Stimulated activated CD4-positive, alpha-beta T cell treated with anti-CD3 and anti-CD28 coated beads, Interleukin-1b, Interleukin-23, amount 100 ng/mL, for 24 hours (primary cell): ENCODE measurements around the gene MYOD1.

ENCODE experiments used
- DNase-seq, 4 experiments: peaks; one replicate each; pipeline ENCODE4 v3.0.0-alpha.2; 2020; ENCODE audit warnings: low read depth in 4 of 4, low spot score in 1 of 4

MYOD1 gene

DNA sequence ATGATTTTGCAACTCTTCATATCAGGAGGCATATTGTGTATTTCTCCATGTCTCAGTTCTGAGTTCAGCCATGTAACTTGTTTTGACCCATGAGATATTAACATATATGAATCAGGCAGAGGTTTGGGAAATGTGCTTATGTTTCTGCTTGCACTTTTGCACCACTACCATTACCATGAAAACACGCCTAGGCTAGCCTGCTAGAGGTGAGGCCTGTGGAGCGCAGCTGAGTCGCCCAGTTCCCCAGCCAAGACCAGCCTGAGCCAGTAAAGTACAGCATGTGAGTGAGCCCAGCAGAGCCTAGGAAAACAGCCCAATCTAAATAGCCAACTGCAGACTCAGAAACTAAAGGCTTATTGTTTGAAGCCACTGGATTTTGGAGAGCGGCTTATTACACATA is 18.4 kb upstream of the MYOD1 start:
- DNase-seq, result no peak

DNA sequence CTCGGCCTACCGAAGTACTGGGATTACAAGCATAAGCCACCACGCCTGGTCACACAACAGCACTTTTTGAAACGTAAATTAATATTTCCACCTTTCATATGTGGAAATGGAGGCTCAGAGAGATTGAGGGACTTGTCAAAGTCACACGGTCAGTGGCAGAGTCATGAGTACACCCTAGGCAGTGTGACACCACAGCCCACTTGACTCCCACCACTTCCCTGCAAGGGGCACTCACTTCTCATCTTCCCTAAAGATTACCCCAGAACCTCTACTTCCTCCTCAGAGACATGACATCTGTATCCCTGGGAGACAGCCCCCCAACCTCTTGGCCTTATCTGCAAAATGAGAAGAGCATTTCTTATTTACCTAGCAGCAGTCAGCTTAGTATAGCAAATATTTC is 16.5 kb upstream of the MYOD1 start:
- no peak for DNase-seq

DNA sequence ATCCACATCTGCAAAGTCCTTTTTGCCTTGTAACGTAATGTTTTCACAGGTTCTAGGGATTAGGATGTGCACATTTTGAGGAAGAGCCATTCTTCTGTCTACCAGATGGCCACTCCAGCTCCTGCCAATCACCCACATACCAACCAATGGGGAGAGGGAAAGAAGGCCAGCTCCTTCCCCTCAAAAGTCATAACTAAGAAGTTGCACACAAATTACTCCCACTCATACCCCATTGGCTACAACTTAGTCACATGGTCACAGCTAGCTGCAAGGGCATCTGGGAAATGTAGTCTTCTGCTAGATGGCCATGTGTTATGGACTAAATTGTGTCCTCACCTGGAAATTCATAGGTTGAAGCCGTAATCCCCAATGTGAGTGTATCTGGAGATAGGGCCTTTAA is 15.4 kb upstream of the MYOD1 start:
- no peak for DNase-seq

DNA sequence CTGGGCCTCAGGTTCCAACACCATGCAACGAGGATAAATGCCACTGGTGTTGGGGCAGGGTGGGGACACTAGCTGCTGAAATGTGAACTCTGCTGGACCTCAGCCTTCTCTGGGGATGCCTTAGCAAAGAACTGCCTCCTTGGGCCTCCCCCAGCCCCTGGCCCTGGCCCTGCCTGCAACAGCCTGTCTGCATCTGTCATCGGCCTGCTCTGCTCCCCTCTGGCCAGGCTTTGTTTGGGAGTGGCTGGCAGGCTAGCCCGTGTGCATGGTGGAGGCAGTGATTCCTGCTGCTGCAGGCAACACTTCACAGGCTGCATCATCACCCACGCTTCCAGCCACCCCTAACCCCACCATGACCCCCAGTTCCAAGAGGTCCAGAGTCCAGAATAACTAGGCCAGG is 11.5 kb upstream of the MYOD1 start:
- DNase-seq, result no peak

DNA sequence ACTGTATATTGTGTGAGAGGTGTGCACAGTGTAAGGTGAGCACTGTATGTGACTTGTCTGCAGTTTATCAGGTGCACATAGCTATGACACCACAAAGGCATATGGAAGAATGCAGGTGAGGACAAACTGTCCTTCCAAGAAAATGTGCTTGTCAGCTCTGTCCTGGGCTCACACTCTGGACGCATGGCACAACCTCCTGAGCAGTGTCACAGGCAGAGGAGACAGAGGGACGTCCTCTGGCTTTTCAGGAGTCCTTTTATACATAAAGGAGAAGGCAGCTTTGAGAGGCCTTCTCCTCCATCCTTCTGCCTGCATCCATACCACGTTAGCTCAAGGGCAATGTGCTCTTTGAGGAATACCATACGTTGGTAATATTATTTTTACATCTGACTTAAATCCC is 7.5 kb upstream of the MYOD1 start:
- DNase-seq, result no peak

DNA sequence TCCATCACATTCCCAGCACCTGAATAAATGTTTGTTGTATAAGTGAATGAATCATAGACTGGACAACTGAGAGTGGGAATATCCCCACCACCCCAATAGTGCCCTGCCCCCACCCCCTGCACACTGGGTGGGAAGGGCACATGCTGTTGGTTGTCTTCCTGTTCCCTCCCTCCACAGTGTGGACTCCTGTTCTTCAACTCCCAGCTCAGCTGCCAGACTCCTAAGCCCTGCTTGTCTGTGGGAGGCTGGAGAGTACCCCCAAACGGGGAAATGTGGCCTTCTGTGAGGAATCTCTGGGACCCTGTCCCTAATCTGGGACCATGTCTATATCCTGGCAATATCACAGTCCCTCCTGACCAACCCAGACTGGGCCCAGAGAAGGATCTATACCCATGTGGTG is 5.5 kb upstream of the MYOD1 start:
- DNase-seq, result no peak

DNA sequence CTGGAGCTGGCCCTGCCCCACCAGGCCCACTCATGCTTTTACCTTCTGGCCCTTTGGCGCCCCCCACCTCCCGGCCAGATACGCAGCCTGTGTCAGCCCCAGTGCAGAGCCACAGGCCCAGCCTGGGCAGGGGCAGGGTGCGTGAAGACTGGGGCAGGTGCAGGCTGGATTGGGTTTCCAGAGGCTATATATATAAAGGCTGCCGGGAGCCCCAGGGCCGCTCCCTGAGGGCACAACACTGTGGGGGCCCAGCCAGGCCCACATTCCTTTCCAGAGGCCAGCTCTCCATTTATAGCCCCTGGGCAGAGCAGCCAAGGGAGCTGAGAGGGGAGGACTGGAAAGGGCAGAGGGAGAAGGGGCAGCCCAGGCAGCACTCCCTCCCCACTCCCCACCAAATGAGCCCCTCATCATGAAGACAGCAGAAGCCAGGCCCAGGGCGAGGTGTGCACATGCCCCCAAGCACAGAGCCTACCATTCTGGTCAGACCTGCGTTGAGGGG is 5.0 kb upstream of the MYOD1 start:
- DNase-seq, result no peak

DNA sequence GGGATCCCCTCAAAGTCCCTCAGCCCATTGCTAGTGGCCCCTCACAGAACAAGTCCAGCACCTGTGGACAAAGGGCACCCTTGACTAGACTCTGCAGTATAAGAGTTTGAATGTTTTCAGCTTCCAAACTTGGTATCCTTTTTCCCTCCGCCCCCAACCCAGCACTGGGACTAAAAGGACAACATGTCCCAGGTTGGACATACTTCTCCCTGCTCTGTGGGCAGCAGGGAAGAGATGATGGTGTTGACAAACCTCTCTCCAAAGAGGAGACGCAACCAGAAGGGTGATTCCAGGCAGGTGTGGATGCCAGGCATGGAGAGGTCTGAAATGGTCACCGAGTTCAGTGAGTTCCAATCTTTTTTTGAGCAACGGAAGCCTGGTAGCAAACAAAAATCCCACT is 4.5 kb upstream of the MYOD1 start:
- DNase-seq, result no peak

DNA sequence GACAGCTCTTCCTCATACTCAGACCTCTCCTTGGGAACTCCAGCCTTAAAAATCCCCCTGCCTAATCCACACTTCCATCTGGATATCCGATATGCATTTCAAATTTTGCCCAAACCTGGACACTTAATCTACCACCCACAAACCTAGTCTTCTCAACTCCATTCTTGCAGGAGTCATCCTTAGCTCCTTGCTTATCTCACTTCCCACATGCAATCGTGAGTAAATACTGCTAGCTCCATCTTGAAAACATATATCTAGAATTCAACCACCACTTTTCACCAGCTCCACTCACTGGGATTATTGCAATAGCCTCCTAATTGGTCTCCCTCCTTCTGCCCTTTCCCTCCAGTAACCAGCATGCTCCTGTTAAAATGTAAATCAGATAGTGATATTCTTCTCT is 2.6 kb upstream of the MYOD1 start:
- no peak for DNase-seq

DNA sequence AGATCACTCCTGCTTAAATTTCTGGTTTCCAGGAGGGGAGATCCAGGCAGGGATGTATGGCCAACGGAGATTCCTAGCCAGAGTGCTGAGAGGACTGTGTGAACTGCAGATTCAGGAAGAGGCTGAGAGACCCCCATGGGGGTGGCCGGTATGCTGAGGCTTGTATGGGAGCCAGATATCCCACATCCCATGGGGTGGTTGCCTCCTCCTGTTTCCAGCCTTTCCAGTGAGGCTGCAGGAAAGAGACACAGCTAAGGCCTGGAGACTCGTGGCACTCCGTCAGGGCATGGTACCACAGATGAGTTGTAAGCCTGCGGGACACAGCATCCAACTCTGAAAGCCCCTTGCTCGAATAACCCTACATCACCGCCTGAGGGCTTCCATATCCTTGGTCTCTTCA is 1.4 kb upstream of the MYOD1 start:
- no peak for DNase-seq

DNA sequence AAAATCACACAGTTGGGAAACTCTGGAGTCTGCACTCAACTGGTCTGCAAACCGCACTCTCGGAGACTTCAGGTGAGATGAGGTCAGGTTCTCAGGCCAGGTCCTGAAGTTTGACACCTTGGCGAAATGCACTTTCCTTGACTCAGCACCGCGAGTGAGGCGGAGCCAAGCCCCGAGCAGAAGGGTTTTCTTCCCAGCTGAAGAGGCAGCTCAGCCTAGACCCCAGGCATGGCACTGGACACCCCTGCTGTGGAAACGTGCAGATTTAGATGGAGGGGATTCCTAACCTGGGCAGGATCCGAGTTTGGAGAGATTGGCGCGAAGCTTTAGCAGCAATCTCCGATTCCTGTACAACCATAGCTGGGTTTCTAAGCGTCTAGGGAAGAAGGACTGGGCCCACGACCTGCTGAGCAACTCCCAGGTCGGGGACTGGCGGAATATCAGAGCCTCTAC is 835 bp upstream of the MYOD1 start:
- no peak for DNase-seq

DNA sequence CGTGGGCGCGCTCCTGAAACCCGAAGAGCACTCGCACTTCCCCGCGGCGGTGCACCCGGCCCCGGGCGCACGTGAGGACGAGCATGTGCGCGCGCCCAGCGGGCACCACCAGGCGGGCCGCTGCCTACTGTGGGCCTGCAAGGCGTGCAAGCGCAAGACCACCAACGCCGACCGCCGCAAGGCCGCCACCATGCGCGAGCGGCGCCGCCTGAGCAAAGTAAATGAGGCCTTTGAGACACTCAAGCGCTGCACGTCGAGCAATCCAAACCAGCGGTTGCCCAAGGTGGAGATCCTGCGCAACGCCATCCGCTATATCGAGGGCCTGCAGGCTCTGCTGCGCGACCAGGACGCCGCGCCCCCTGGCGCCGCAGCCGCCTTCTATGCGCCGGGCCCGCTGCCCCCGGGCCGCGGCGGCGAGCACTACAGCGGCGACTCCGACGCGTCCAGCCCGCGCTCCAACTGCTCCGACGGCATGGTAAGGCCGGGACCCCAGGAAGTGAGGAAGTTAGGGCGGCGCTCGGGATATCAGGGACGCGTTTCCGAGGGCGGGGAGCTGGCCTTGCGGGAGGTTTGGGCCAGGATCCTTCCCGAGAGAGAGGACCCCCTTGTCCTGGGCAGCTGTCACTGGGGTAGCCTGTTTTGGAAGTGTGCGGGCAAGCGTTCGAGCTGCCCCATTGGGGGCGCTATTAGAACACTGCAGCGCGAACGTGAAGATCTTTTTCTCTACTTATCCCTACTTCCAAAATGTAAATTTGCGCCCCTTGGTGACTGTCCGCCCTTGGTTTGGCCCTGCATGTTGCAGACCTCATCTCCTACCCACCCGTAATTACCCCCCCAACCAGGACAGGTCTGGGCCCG is 796 bp downstream of the MYOD1 start:
- no peak for DNase-seq

DNA sequence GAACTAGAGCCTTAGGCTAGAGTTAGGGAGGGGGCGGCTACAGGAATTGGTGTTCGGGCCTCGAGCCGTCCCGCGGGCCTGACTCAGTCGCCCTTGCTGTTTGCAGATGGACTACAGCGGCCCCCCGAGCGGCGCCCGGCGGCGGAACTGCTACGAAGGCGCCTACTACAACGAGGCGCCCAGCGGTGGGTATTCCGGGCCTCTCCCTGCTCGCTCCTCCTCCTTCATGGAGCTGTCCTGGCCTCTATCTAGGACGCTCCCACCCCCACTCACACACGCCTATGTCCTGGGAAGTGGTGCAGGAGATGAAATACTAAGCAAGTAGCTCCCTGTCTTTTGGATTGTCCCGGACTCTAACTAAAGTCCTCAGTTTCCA is 1.4 kb downstream of the MYOD1 start:
- no peak for DNase-seq

DNA sequence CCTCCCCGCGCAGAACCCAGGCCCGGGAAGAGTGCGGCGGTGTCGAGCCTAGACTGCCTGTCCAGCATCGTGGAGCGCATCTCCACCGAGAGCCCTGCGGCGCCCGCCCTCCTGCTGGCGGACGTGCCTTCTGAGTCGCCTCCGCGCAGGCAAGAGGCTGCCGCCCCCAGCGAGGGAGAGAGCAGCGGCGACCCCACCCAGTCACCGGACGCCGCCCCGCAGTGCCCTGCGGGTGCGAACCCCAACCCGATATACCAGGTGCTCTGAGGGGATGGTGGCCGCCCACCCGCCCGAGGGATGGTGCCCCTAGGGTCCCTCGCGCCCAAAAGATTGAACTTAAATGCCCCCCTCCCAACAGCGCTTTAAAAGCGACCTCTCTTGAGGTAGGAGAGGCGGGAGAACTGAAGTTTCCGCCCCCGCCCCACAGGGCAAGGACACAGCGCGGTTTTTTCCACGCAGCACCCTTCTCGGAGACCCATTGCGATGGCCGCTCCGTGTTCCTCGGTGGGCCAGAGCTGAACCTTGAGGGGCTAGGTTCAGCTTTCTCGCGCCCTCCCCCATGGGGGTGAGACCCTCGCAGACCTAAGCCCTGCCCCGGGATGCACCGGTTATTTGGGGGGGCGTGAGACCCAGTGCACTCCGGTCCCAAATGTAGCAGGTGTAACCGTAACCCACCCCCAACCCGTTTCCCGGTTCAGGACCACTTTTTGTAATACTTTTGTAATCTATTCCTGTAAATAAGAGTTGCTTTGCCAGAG is 2.0 kb downstream of the MYOD1 start:
- no peak for DNase-seq

DNA sequence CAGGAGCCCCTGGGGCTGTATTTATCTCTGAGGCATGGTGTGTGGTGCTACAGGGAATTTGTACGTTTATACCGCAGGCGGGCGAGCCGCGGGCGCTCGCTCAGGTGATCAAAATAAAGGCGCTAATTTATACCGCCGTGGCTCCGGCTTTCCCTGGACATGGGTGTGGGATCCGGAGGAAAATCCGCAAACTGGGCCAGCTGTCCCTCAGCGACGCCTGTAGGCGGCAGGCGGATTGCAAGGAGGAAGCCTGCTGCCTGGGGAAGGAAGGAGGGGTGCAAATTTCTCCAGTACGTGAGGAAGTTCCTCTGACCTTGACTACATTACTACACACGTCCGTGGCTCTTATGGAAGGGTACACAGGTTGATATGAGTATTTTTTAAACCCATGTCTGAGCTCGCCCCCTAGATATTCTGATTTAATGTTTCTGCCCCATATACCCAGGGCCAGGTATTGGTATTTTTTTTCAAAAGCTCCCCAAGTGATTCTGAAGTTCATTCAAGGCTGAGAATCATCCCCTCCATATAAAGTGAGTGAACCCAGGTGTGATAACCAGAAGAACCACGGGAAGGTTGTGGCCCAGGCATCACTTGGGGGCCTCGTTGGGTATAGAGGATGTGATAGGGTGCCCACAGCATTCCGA is 2.8 kb downstream of the MYOD1 start:
- DNase-seq, result no peak

DNA sequence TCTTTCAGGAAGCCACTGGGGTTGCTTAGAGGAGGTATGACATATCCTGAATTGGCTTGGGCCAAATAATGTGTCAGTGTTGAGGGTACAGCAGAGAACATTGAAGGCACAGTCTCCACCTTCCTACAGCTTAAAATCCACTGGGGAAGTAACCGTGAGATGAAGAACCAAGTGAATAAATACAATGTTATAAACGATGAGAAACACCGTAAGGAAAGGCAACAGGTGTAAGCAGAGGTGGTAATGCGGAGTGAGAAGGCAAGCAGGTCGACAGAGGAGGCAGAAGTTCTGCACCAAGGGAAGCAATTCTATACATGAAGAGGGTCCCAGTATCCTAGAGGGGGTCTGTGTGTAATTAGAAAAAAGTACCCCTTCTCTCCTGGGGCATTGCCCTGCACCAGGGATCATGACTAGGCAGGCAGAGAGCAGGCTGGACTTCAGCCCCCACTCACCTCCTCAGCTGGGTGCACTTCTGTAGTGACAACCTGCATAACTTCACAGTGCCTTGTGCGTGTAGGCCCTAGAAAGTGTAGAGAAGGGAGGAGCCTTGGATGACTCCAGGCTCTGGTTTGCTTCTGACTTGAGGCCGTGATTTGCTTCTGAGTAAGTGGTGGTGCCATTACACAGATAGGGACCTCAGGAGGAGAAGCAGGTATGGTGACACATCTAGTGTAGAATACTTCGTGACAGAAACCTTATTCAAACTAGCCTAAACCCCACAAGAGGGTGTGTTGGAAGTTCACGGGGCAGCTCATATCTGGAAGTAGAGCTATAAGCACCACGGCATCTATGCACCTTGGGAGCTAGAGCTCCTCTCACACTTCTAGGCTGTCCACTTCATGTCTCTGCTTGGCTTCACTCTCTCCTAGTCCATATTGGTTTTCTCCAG is 4.9 kb downstream of the MYOD1 start:
- DNase-seq, result no peak

DNA sequence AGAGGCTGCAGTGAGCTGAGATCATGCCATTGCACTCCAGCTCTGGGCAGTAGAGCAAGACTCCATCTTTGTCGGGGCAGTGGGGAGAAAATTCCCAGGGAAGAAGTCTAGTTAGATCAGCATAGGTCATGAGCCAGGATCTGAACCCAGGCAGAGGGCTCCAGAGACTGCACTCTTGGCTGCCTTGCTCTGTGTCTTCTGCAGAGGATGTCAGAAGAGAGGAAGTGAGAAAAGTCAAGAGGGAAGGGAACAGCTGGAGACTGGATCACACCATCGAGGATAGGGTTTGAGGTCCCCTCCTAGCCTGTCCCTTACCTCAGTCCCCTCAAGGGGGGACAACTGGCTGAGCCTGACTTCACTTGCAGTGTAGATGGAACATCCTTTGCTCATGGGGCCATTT is 5.8 kb downstream of the MYOD1 start:
- no peak for DNase-seq

DNA sequence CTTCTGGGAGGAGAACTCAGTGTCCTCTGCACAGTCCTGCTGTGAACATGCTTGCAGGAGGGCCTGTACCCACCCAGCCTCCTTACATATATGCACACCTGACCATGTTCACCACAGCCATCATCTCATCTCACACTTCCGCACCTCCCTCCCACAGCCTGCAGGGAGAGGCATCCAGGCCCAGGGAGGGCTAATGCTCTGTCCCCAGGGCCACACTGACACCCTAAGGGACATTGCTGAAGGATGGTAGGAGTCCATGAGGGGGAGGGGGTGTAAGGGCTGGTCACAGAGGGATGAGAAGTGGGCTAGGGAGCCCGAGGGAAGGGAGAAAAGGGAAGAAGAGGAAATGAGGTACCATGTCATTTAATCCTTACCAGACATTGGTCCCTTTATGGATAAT is 10.8 kb downstream of the MYOD1 start:
- no peak for DNase-seq

DNA sequence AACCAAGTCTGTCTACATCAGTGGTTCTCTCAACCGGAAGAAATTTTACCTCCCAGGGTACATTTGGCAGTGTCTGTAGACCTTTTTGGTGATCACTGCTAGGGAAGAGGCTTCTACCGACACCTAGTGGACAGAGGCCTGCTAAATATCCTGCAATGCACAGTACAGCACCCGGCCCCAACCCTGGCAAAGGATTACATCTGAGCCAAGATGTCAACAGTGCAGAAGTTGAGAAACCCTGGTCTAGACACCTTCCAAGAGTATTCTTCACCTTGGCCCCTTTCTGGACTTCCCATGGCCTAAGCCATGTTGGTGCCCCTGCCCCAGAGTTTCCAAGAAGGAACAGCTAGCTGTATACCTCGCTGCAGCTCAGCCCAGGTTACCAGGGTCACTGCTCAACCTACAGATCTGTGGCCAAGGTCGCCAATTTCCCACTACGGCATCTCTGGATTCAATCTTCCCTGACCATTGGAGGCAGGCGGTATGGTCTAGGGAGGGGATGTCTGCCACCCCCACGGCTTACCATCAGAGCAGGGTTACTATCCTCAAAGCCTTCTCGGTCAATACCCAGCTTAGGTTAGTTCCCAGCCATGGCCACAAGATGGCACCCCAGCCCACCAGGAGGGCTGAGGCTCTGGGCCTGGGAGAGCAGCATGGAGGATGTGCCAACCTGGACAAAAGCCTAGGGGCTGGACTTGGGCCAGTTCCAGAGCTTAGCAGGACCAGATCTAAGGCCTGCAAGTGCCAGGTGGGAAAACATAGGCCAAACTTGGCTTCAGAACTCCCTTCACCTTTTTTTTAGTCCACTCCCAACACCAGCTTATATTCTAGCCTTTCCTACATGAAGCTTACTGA is 11.5 kb downstream of the MYOD1 start:
- DNase-seq, result peak; percentile 25 to 50 (median 42)

DNA sequence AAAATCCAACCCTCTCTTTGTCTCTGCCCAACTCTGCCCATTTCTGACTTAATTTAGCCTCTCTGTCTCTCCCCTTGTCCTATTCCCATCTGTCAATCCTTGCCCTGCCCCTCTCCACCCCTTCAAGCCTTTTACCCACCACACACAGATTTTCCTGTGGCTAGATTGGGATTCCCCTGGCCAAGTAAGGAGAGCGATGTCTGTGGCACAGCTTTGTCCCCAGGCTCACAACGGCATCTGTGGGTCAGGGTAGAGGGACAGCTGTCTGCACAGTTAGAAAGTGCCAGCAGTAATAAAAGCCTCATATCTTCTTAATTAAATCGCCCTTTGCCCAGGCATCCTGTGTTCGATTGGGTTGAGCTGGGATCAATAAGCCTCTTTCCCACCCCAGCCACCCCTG is 13.9 kb downstream of the MYOD1 start:
- no peak for DNase-seq
